BLaER1 (cell line): ENCODE data around the gene CREB3.
A peak's percentile ranks its signal among the peaks of the same experiment; 100 is the strongest.

Source experiments
- H3K27ac ChIP-seq: shearing (Covaris generic); formaldehyde crosslinking; 2 replicates; pipeline ENCODE4 v1.8.1; 2022
- H3K27me3 ChIP-seq: shearing (Covaris generic); formaldehyde crosslinking; 2 replicates; pipeline ENCODE4 v1.8.1; 2022
- H3K36me3 ChIP-seq: shearing (Covaris generic); formaldehyde crosslinking; 2 replicates; pipeline ENCODE4 v1.8.1; 2022
- H3K4me1 ChIP-seq: shearing (Covaris generic); formaldehyde crosslinking; 2 replicates; pipeline ENCODE4 v1.8.1; 2022
- H3K4me2 ChIP-seq: shearing (Covaris generic); formaldehyde crosslinking; 2 replicates; pipeline ENCODE4 v1.8.1; 2022
- H3K4me3 ChIP-seq: shearing (Covaris generic); formaldehyde crosslinking; 2 replicates; pipeline ENCODE4 v1.8.1; 2022
- H3K9ac ChIP-seq: shearing (Covaris generic); formaldehyde crosslinking; 2 replicates; pipeline ENCODE4 v1.8.1; 2022
- H3K9me3 ChIP-seq: shearing (Covaris generic); formaldehyde crosslinking; 2 replicates; pipeline ENCODE4 v1.8.1; 2022
- H4K20me1 ChIP-seq: shearing (Covaris generic); formaldehyde crosslinking; 2 replicates; pipeline ENCODE4 v1.8.1; 2022
- Cebpa-rat ChIP-seq: shearing (Covaris generic); IDR thresholded peaks from 2 replicates; pipeline ENCODE4 v1.8.1; 2022

The CREB3 gene

DNA sequence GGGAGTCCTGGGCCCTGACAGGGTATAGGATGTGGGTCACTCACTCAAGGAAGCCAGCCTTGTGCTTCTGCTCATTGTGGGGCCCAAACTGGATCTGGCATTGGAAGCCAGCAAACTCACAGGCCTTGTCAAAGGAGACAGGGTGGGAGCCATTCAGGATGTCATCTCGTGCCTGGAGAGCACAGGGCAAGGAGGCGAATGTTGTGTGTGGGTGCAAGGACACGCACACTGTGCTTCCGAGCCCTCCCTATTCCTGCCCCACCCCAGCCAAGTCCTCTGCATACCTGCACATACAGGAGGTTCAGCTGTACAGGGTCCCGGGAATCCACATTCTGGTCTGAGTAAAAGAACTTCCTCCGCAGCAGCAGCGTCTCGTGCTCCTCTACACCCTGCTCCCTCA, 8.6 kb upstream of the CREB3 start:
- TF ChIP-seq Cebpa-rat: no peak
- H3K36me3 ChIP-seq: peaks cover 75% of the 10 kb centered on the region
- peaks cover 71% of the 10 kb centered on the region for H4K20me1 ChIP-seq

DNA sequence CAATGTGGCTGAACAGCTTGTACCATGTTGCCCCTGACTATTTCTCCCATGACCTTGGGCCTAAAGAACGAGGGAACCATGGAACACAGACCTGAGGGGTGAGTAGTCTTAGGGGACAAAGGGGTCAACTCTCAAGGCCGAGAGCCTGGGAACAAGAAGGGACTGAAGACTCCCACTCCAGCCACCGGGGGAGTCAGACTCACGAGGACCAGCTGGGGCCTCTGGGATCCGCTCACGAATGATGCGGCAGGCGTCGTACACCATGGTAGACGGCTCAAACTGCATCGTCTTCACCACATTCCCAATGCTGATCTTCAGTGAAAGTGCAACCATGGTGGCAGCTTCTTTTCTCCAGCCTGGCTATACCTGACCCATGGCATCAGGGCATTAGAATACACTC, 7.1 kb upstream of the CREB3 start:
- no peak for TF ChIP-seq Cebpa-rat
- Histone ChIP-seq H3K36me3 (peaks cover 63% of the 10 kb centered on the region), H4K20me1 (peaks cover 72% of the 10 kb centered on the region), H3K27ac (no peak overlapping the region), H3K4me1 (peaks cover 46% of the 10 kb centered on the region), H3K4me3 (no peak overlapping the region), H3K9me3 (no peaks in the 10 kb centered on the region), H3K4me2 (no peak overlapping the region), H3K27me3 (no peaks in the 10 kb centered on the region), H3K9ac (no peak overlapping the region)

More for the DNA sequence above, 8.6 kb upstream of the CREB3 start:
- Histone ChIP-seq H3K4me1 (peaks cover 46% of the 10 kb centered on the region), H3K9me3 (no peaks in the 10 kb centered on the region), H3K4me2 (no peak overlapping the region), H3K9ac (no peak overlapping the region), H3K4me3 (no peak overlapping the region), H3K27ac (no peak overlapping the region), H3K27me3 (no peaks in the 10 kb centered on the region)

DNA sequence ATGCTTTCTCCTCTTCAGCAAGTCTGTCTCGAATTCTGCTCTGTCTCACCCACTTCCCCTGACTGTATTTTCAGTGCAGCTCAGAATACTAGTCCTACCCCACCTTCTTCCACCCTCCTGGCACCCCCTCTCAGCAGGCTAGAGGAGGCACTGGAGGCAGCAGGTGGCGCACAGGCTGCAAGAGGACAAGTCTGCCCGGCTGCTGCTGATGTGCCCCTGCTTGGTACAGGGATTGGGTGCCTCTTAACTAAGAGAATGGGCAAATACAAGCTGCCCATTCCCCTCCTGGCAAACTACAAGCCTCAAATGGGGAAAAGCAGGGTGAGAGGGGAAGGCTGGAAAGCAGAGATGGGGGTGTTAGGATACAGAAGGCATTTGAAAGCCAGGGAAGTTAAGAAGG, 5.5 kb upstream of the CREB3 start:
- Histone ChIP-seq H3K4me1 (peaks cover 54% of the 10 kb centered on the region), H3K4me2 (peak overlapping the region; percentile 91), H3K27ac (peak overlapping the region; percentile 82), H3K9ac (peak overlapping the region; percentile 71), H3K36me3 (peaks cover 47% of the 10 kb centered on the region), H4K20me1 (peaks cover 78% of the 10 kb centered on the region), H3K4me3 (peak overlapping the region; percentile 89), H3K27me3 (no peaks in the 10 kb centered on the region), H3K9me3 (no peaks in the 10 kb centered on the region)
- TF ChIP-seq Cebpa-rat: no peak

DNA sequence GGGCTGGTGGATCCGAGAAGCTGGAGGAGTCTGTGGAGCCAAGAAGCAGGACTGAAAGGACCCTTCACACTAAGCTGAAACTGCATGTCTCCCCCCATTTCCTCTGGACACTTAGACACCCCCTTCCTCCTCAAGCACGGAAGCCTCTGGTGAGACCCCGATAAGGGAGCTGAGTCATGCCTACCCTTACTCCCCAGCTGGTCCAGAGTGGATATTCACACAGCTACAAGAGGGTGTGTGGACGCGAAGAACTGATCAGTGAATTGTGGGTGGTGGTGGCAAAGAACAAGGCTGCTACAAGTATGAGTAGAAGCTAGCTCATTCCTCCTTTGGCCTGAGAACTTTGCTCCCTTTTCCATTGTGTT, 4.8 kb upstream of the CREB3 start:
- peaks cover 78% of the 10 kb centered on the region for H4K20me1 ChIP-seq
- peak overlapping the region; percentile 71 for H3K9ac ChIP-seq
- H3K4me2 ChIP-seq: peak overlapping the region; percentile 91
- peak overlapping the region; percentile 89 for H3K4me3 ChIP-seq
- no peaks in the 10 kb centered on the region for H3K27me3 ChIP-seq
- peak overlapping the region; percentile 82 for H3K27ac ChIP-seq
- TF ChIP-seq Cebpa-rat: no peak
- H3K36me3 ChIP-seq: peaks cover 40% of the 10 kb centered on the region
- peaks cover 55% of the 10 kb centered on the region for H3K4me1 ChIP-seq
- no peaks in the 10 kb centered on the region for H3K9me3 ChIP-seq

DNA sequence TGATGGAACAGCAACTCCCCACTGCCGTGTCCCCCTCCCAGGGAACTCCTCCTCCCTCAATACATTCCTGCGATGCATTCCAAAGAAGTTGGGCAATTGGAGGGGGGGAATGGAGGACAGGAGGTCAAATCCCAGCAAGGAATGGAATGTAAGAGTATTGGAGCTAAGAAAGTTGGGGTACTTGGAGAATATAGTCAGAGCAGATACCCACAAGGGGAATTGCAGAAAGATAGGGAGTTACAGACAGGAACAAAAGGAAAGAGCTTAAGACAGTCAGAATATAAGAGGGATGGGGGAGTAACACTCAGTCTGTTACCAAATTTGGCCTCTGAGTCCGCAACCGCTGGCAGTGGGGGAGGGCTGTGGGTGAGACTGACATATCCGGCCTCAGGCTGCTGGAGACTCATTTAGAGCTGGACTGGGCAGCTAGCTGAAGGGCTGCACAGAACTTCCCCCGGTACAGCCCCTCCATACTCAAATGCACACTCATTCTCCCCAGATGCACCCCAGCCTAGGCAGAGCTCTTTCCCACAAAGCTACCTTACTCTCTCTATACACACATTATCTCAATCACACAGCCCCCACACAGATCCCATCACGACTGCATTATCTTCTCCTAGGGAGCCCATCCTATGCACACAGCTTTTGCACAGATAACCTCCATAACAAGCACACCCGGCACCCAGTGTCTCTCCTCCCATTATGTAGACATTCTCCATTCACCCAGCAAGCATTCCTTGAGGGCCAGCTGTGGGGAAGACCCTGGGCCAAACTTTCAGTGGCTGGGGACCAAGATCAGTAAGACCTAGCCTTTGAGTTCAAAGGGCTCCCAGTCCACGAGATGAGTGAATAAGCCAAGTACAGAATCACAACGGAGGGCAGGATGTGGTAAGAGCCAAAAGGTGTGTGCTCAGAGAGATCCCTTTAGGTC, 4.2 kb upstream of the CREB3 start:
- peaks cover 78% of the 10 kb centered on the region for H4K20me1 ChIP-seq
- peak overlapping the region; percentile 71 for H3K9ac ChIP-seq
- H3K4me1 ChIP-seq: peaks cover 61% of the 10 kb centered on the region
- H3K27ac ChIP-seq: peak overlapping the region; percentile 82
- H3K36me3 ChIP-seq: peaks cover 33% of the 10 kb centered on the region
- TF ChIP-seq Cebpa-rat: no peak
- peak overlapping the region; percentile 91 for H3K4me2 ChIP-seq
- H3K4me3 ChIP-seq: peak overlapping the region; percentile 89
- no peaks in the 10 kb centered on the region for H3K27me3 ChIP-seq
- H3K9me3 ChIP-seq: no peaks in the 10 kb centered on the region

DNA sequence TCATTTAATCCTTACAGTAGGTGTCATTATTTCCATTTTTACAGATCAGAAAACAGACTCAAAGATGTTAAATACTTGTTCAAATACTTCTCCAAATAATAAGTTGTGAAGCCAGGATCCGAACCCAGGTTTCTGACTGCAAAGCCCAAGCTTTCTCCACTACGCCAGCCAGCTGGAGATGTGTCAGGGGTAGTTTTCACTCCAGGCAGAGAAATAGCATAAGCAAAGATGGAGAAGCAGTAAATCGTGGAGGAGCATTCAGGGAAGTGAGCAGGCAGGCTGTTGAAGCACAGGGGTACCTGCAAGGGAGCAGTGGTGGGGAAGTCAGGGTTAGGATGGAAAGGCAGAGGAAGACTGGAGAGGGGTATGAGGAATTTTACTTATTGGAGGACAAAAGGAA, 3.4 kb upstream of the CREB3 start:
- no peak for TF ChIP-seq Cebpa-rat
- Histone ChIP-seq H3K27me3 (no peaks in the 10 kb centered on the region), H3K36me3 (peaks cover 25% of the 10 kb centered on the region), H3K4me1 (peaks cover 69% of the 10 kb centered on the region), H3K4me2 (peak overlapping the region; percentile 91), H3K9me3 (no peaks in the 10 kb centered on the region), H3K9ac (no peak overlapping the region; the same call in 1 of the 2 replicates), H3K4me3 (peak overlapping the region; percentile 89), H3K27ac (peak overlapping the region; percentile 82; the same call in 1 of the 2 replicates), H4K20me1 (peaks cover 71% of the 10 kb centered on the region)

DNA sequence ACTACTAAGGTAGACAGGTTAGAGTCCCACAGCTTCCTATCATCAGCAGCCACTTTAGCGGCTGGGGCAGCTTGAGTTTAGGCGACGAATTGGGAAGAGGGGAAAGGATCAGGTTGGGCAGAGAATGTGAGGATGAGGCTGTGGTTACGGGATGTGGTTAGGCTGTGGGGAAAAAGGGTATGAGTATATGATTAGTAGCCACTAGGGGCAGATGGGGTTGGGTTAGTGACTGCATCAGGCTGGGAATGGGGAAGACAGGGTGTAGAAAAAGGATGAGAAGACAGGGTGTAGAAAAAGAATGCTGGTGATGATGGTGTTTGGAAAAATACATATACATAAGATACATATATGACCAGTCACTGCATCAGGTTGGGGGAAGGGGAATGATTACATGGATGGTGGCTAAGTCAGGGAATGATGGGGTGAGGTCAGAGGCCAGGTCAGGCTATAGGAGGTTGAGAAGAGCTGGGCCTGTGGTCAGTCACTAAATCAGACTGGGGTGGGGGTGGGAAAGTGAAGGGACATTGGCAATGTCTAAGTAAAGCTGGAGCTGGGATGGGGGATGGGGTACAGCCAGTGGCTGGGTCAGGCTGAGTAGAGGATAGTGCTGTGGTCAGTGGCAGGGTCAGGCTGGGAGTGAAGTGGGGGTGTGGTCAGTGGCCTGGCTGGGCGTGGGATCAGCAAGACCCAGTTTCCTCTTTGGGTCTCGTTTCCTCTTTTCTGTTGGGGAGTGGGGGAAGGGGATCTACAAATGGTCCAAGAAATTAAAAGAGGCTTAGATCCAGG, 2.6 kb upstream of the CREB3 start:
- Histone ChIP-seq H3K9me3 (no peaks in the 10 kb centered on the region), H3K9ac (no peak overlapping the region), H4K20me1 (peaks cover 66% of the 10 kb centered on the region), H3K27me3 (no peaks in the 10 kb centered on the region), H3K4me2 (peak overlapping the region; percentile 91), H3K4me3 (peak overlapping the region; percentile 89), H3K36me3 (peaks cover 23% of the 10 kb centered on the region), H3K27ac (0 out of 2 replicates have a peak overlapping the region, but pooled peaks have one; percentile 83), H3K4me1 (peaks cover 71% of the 10 kb centered on the region)
- no peak for TF ChIP-seq Cebpa-rat

DNA sequence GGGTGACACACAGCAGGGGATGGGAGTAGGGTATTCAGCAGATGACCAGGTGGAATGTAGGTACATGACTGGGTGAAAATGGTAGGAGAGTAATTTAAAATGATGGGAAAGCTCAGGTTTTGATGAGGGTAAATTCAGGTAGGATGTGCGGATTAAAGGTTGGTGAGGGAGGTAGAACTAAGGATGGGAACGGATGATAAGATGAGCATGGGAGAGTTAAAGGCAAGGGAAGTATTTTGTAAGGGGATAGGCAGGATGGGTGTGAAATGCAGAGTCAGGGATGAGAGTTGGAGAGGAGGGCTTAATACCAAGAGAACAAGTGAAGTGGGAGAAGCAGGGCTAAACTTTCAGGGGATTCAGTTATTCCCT, 2.0 kb upstream of the CREB3 start:
- peak overlapping the region; percentile 89 for H3K4me3 ChIP-seq
- 0 out of 2 replicates have a peak overlapping the region, but pooled peaks have one; percentile 83 for H3K27ac ChIP-seq
- peak overlapping the region; percentile 91 for H3K4me2 ChIP-seq
- peak overlapping the region; percentile 88 for H3K9ac ChIP-seq
- H4K20me1 ChIP-seq: peaks cover 61% of the 10 kb centered on the region
- peaks cover 23% of the 10 kb centered on the region for H3K36me3 ChIP-seq
- no peaks in the 10 kb centered on the region for H3K27me3 ChIP-seq
- peaks cover 71% of the 10 kb centered on the region for H3K4me1 ChIP-seq
- no peaks in the 10 kb centered on the region for H3K9me3 ChIP-seq
- TF ChIP-seq Cebpa-rat: no peak

DNA sequence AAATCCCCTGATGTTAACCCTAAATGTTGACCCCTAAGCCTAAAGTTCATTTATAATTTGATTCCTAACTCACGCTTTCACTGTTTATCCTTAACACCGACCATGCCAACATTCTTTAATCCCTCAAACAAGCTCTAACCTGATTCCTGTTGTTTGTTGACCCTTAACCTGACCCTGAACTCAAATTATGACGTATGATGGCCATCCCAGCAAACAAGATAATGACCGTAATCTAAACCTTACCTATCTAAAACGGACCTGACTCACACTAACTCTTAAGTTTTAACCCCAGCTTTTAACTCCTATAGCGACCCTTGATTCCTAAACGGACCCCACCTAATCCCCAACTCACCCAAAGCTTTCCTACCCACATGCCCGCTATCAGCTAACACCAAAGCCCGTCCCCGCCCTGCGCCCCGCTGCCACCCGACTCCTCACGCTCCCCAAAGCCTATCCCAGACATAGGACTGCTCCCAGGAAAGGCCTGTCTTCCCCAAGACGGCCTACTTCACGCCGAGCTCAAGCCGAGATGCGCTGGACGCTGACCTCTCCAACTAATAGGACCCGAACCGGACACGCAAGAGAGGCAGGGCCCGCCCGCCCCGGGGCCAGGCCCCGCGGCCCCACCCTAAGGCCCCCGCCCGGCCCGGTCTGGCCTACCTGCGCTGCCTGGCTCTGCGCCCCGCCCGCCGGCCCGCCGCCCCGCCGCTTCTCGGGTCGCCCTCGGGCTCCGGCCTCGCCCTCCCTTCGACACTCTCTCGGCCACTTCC, 866 bp upstream of the CREB3 start:
- Histone ChIP-seq H3K4me3 (peak overlapping the region; percentile 89), H3K27me3 (no peaks in the 10 kb centered on the region), H3K4me1 (peaks cover 65% of the 10 kb centered on the region), H3K9ac (peak overlapping the region; percentile 88), H3K4me2 (peak overlapping the region; percentile 91), H3K9me3 (no peaks in the 10 kb centered on the region), H3K27ac (peak overlapping the region; percentile 83), H4K20me1 (peaks cover 49% of the 10 kb centered on the region), H3K36me3 (peaks cover 21% of the 10 kb centered on the region)
- TF ChIP-seq Cebpa-rat: no peak
